H7 (cell line): ENCODE measurements around the gene CMIP. TPM values are rescaled to one million over a fixed set of nuclear protein-coding genes. Genes with fewer than 3 reads are reported as not detected.

Experiments used
- DNase-seq: peaks from one replicate; pipeline ENCODE4 v3.0.0; 2012
- H3K27me3 ChIP-seq: 2 replicates; pipeline ENCODE4 v1.6.0; 2011; ENCODE audit warnings: mild to moderate bottlenecking, low read length; ENCODE audit not compliant: control insufficient read depth, insufficient read depth
- H3K36me3 ChIP-seq: replicated peaks from 2 replicates; pipeline ENCODE4 v1.5.1; 2011; ENCODE audit warnings: low read length; ENCODE audit not compliant: control insufficient read depth, insufficient read depth
- H3K4me3 ChIP-seq: 2 replicates; pipeline ENCODE4 v1.5.1; 2011; ENCODE audit warnings: low read depth, mild to moderate bottlenecking, control low read depth, low read length, moderate library complexity; ENCODE audit not compliant: insufficient read depth
- total RNA-seq: library from RNA; depleted of rRNA; stranded (reverse); fragments of >200 nt; shearing (Covaris generic); gene quantifications from 2 replicates; pipeline ENCODE4 v1.2.3, GENCODE V29; 2014

CMIP gene
- total RNA-seq, 1 experiment from 2014 or later: 13.1 TPM

DNA sequence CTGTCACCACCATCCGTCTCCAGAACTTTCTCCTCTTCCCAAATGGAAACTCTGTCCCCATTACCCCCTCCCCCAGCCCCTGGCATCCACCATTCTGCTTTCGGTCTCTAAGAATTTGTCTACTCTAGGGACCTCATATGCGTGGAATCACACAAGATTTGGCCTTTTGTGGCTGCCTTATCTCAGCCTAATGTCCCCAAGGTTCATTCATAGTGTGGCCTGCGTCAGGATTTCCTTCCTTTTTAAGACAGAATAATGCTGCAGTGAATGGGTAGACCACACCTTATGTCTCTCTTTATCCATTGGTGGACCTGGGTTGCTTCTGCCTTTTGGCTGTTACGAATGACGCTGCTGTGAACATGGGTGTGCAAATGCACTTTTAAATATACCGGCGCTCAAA, 194.7 kb downstream of the CMIP start:
- DNase-seq: no peak
- Histone ChIP-seq H3K4me3 (no peak overlapping the region), H3K27me3 (no peaks in the 10 kb centered on the region), H3K36me3 (no peaks in the 10 kb centered on the region)

DNA sequence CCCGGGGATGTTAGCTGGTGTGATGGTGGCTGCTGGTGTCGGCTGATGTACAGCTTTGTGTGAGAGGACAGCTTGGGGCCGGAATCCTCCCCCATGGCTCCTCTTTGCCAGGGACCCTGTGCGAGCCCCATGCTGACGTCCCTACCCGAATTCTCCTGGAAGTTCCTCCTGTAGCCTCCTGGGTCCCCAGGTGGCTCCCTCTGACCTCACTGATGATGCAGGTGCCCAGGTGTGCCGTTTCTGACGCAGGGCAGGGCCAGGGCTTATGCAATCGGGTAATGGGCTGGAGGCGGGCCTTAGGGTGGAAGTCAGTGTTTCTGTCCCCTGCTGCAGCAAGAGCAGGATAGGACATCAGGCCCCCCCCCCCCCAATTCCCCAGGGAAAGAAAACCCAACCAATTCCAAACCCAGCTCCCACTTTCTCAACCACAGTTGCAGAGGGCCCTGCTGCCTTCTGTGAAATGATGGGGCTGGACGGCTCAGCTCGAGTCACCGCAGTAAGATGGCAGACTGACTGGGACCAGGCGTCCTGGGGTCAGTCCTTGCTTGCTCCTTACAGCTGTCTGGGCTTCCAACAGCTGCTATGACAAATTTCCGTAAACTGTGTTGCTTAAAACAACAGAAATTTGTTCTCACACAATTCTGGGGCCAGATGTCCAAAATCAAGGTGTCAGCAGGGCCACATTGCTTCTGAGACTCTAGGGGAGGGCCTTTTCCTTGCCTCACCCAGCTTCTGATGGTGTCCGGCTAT, 195.5 kb downstream of the CMIP start:
- Histone ChIP-seq H3K4me3 (no peak overlapping the region), H3K27me3 (no peaks in the 10 kb centered on the region), H3K36me3 (no peaks in the 10 kb centered on the region)
- DNase-seq: no peak

DNA sequence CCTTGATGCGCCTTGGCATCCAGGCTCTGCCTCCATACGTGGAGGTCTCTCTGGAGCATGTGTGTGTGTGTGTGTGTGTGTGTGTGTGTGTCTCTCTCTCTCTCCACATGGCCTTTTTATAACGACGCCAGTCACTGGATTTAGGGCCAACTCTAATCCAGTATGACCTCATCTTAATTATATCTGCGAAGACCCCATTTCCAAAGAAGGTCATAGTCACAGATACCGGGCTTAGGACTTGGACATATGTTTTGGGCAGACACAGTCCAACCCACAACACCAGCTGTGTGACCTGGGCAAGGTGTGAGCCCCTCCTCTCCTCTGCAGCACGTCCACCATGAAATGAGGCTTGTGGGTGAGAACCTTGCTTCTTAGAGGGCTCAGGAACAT, 196.1 kb downstream of the CMIP start:
- Histone ChIP-seq H3K27me3 (no peaks in the 10 kb centered on the region), H3K36me3 (no peaks in the 10 kb centered on the region), H3K4me3 (no peak overlapping the region)
- DNase-seq: no peak

DNA sequence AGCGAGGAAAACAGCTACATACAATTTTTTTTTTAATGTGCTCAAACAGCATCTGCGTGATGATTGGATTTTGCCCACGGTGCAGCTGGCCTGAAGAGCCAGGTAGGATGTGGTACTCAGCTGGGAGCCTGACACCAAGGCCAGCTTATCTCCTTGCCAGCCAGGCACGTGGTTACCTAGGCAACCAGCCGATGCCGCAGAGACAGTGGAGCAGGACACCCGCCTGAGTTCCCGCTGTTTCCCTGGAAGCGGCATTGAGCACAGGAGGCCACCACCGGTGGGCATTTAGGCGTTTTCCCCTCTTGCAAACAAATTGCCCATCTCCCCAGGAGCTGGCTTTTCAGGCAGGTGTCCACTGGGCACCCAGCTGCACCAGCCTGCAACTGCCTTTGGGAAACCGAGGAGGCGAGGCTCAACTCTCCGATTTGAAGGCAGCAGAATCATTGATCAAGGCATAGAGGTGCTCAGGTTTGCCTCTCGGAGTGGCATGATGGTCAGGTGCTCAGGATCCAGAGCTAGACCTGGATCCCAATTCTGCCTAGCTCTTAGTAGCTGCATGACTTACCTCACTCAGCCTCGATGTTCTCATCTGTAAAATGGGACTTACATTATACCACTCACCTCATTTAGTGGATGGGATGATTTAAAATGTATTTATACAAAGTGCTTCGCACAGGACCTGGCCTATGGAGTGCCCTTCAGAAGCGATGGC, 196.9 kb downstream of the CMIP start:
- H3K27me3 ChIP-seq: no peaks in the 10 kb centered on the region
- H3K4me3 ChIP-seq: no peak overlapping the region
- DNase-seq: peak; percentile 88
- no peaks in the 10 kb centered on the region for H3K36me3 ChIP-seq

DNA sequence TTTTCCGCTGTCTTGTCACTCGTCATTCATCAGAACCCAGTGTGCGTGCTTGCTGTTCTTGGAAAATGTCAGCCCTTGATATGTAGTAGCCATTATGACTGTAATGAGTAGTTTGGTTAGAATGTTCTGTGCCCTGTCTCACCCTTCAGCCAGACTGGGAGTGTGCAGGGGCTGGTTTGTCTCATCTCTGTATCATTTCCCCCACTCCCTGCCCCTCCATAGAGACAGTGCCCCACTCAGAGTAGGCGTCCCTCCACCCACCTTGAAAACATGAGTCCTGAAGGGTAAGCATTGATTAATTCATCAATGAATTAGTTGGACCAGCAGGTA, 197.5 kb downstream of the CMIP start:
- H3K4me3 ChIP-seq: no peak overlapping the region
- H3K27me3 ChIP-seq: no peaks in the 10 kb centered on the region
- no peaks in the 10 kb centered on the region for H3K36me3 ChIP-seq
- DNase-seq: no peak

DNA sequence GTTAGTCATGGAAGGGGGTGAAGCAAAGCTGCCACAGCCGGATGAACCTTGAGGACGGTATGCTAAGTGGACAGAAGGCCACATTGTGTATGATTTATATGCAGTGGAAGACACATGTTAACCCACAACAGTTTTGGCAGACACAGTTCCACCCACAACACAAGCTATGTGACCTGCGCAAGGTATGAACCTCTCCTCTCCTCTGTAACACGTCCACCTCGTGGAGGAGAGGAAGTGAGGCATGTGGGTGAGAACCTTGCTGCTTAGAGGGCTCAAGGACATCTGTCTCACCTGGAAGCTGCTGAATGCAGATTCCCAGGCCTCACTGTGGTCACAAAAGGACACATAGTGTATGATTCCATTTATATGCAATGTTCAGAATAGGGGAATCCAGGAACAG, 198.3 kb downstream of the CMIP start:
- Histone ChIP-seq H3K36me3 (no peaks in the 10 kb centered on the region), H3K4me3 (no peak overlapping the region), H3K27me3 (no peaks in the 10 kb centered on the region)
- DNase-seq: no peak

DNA sequence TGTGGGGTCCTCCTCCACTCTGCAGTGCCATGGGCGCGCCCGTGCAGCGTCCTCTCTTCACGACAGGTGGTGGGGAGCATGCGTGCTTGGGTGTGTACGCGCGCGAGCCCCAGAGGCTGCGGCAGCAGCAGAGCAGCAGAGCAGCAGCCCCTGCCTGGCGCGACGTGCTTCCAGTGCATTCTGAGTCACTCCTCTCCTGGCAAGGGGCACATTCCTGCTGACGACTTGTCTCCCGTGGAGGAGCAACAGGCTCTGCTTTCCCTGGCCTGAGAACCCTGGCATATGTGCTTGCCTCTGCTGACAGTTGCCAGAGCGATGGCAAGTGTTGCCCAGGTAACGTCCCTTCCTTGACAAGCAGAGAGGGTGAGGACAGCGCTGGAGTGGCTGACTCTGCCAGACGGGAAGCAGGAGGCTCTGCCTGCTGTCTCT, 200.7 kb downstream of the CMIP start:
- DNase-seq: peak; percentile 54

DNA sequence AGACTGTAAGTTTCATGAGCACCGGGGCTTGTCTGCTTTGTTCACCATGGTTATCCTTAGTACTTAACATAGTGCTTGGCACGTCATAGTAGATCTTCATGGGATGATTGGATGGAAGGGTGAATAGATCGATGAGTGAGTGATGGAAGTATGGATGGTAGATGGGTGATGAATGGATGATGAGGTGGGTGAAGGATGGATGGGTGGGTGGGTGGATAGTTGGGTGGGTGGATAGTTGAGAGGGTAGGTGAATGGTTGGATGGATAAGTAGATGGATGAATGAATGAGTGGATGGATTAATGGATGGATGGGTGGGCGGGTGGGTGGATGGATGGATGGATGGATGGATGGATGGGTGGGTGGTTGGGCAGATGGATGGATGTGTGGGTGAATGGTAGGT, 201.3 kb downstream of the CMIP start:
- no peak overlapping the region for H3K4me3 ChIP-seq
- no peaks in the 10 kb centered on the region for H3K36me3 ChIP-seq
- DNase-seq: no peak
- no peaks in the 10 kb centered on the region for H3K27me3 ChIP-seq

More for the DNA sequence above, 200.7 kb downstream of the CMIP start:
- no peak overlapping the region for H3K4me3 ChIP-seq
- no peaks in the 10 kb centered on the region for H3K36me3 ChIP-seq
- no peaks in the 10 kb centered on the region for H3K27me3 ChIP-seq

DNA sequence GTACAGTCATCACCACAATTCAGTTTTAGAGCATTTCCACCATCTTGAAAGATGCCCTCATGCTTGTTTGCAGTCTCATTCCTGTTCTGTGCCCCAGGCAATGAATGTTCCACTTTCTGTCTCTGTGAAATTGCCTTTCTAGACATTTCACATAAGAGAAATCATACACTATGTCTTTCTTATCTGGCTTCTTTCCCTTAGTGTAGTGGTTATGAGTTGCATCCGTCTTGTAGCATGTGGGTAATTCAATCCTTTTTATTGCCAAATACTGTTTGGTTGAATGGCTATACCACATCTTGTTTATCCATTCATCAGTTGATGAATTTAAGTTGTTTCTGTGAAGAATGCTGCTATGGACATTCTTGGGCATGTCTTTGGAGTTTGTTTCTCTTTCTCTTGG, 202.0 kb downstream of the CMIP start:
- Histone ChIP-seq H3K36me3 (no peaks in the 10 kb centered on the region), H3K27me3 (no peaks in the 10 kb centered on the region), H3K4me3 (no peak overlapping the region)
- no peak for DNase-seq

DNA sequence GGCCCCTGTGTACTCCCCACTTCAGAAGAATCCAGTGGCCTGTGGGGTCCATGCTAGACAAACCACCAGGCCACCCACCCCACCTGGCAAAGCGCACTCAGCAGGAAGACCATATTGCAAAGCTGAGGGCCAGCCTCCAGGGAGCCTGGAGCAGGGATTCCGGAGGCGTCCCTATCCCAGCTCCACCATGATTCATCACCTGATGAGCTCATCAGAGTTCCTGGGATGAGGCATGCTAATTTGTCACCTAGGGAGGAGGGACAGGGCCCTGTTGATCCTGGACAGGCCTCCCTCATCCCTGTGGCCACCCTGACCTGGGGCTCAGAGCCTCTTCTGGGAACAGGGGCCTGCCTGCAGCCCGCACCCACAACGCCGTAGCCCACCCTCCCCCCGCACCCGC, 202.9 kb downstream of the CMIP start:
- 0 out of 2 replicates have a peak, but pooled peaks cover 1% of the 10 kb centered on the region for H3K36me3 ChIP-seq
- H3K27me3 ChIP-seq: no peaks in the 10 kb centered on the region
- DNase-seq: peak; percentile 82
- no peak overlapping the region for H3K4me3 ChIP-seq

DNA sequence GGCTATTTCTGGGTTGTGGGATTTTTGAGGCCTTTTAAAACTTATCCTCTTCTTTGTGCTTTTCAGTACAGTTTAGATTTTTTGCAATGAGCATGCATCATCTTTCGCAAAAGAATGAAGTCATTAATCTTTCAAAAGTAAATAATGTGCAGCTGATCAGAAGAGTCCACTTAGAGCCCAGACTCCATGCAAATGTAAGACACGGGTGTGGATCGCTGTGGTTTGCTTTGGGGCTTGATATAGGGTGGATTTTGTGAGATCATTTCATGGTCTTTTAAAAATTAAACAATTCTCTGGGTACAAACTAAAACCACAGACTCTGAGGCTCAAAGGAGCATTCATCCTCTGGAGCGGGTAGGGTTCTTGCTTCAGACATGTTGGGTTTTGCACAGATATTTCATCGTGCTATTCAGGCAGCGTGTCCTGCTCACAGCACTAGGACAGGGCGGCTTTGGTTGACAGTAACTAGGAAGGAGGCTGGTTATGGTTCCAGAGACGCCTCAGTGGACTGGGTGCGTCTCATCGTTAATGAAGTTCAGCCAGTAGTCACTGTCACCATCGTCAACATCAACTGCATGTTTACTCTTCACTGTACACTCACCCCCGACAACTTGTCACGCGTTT, 205.1 kb downstream of the CMIP start:
- no peak for DNase-seq
- peaks cover 1% of the 10 kb centered on the region; the same call in 1 of the 2 replicates for H3K36me3 ChIP-seq
- H3K27me3 ChIP-seq: no peaks in the 10 kb centered on the region
- H3K4me3 ChIP-seq: no peak overlapping the region

DNA sequence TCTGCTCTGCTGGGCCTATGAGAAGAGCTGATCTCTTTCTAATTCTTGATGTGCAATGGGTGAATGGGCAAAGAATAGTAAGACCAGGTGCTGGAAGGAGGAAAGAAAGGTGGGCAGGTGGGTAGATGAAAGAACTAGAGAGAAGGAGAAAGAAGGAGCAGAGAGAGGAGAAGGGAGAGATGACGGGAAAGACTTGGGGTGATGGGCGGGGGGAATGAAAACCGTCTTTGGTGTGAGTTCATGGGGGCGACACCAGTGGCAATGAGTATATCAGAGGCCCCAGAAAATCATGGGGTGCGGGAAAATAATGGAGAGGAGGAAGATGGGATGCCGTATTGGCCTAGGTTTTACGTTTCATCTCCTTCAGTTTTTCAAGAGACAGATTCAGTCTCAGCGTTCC, 205.7 kb downstream of the CMIP start:
- H3K36me3 ChIP-seq: peaks cover 2% of the 10 kb centered on the region; the same call in 1 of the 2 replicates

DNA sequence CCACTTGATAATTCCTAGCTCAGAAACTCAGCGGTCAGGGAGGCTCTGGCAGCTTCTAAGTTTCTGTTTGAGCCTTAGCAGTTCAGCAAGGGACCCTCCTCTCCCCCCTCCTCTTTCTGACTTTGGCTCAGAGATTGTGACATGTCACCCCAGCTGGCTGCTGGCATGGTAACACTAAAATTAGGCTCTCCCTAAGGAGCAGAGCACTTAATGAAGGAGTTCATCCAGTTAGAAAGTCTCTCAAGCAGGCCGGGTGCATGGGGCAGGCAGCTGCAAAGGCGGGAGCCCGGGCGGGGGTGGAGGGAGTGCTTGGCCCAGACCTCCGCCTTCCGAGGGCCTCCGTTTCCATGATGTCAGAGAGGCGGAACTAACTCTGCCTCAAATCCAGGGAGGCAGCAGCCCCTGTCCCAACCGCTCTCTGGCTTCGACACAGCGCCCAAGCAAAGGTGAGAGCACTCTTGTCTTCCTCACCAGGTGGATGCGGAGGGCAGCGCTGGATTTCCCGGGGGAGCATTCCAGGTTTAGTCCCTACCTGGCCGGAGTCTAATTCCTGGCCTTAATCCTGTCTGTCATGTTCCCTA, 206.5 kb downstream of the CMIP start:
- Histone ChIP-seq H3K36me3 (peaks cover 2% of the 10 kb centered on the region; the same call in 1 of the 2 replicates), H3K4me3 (no peak overlapping the region), H3K27me3 (no peaks in the 10 kb centered on the region)
- DNase-seq: peak; percentile 89

More for the DNA sequence above, 205.7 kb downstream of the CMIP start:
- H3K27me3 ChIP-seq: no peaks in the 10 kb centered on the region
- no peak overlapping the region for H3K4me3 ChIP-seq
- no peak for DNase-seq

DNA sequence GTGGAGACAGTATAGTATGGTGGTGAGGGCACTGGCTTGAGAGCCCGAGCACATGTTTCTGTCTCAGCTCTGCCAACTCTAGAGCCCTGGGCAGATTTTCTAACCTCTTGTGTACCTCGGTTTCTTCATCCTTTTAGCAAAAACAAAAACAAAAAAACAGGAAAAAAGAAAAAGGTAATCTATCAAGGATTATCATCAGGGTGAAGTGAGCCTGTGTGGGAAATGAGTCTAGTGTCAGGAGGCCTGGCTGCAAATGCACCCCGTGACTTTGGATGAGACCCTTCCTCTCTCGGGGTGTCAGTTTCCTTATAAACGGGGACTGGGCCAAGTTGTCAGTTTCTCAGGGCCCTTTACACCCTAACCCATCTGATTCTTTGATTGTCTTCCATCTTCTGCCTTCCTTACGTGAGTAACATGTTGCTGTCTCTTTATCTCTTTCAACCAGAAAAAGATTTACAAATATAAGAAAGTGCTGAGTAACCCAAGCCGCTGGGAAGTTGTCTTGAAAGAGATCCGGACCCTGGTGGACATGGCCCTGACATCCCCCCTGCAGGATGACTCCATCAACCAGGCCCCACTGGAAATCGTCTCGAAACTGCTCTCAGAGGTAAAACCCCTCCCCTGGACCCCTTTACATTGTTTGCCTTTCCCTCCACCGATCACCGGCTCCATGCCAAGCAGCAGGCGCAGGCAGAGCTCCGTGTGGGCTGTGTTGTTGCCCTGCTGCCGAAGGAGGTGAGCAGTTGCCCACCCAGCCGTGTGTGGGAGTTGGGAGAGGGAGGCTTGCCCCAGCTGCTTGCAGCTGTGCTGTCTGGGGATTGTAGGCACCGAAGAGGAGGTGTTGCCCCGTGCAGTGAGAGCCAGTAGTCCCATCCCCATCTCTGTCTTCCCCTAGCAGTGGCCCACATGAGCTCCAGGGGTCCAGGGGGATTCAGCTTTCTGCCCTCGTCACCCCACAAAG, 207.4 kb downstream of the CMIP start:
- no peak overlapping the region for H3K4me3 ChIP-seq

More for the DNA sequence above, 207.4 kb downstream of the CMIP start:
- H3K36me3 ChIP-seq: peaks cover 2% of the 10 kb centered on the region; the same call in 1 of the 2 replicates
- no peaks in the 10 kb centered on the region for H3K27me3 ChIP-seq
- peak; percentile 65 for DNase-seq
